Hepatocyte (in vitro differentiated cells): Measurements from ENCODE around the gene S100A5.

Experiments
- EZH2 ChIP-seq: fragments of 200-600 bp; sonication (generic); IDR thresholded peaks from 2 replicates; pipeline ENCODE4 v1.6.1; 2016; ENCODE audit warnings: antibody characterized with exemption, mild to moderate bottlenecking, borderline replicate concordance
- EZH2phosphoT487 ChIP-seq: fragments of 200-600 bp; sonication (generic); IDR thresholded peaks from one replicate; pipeline ENCODE4 v1.6.1; 2018; ENCODE audit warnings: antibody characterized with exemption, mild to moderate bottlenecking, low read depth, moderate library complexity; ENCODE audit not compliant: unreplicated experiment, severe bottlenecking
- TF ChIP-seq, protein P1 (sequence below): fragments of 200-600 bp; sonication (generic); IDR thresholded peaks from 2 replicates; pipeline ENCODE4 v1.5.1; 2016; ENCODE audit warnings: antibody characterized with exemption, mild to moderate bottlenecking; ENCODE audit not compliant: poor library complexity

DNA sequence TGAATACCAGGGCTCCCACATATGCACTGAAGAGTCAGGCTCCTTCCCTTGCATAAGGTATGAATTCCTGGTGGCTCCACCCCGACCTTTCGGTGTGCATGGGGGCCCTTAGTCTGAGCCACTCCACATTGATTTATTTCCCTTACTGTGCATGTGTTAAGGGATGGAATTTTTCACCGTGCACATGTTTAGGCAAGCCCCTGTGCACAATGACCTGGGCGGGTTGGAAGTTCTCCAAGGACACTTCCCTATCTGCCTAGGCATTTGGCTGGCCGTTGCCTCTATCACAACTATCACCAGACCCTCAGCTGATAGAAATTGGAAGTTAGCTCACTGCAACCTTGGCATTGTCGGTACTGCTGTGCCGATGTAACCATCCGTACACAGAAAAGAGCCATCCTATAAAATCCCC, 14.6 kb downstream of the S100A5 start:
- TF ChIP-seq, protein P1, sequence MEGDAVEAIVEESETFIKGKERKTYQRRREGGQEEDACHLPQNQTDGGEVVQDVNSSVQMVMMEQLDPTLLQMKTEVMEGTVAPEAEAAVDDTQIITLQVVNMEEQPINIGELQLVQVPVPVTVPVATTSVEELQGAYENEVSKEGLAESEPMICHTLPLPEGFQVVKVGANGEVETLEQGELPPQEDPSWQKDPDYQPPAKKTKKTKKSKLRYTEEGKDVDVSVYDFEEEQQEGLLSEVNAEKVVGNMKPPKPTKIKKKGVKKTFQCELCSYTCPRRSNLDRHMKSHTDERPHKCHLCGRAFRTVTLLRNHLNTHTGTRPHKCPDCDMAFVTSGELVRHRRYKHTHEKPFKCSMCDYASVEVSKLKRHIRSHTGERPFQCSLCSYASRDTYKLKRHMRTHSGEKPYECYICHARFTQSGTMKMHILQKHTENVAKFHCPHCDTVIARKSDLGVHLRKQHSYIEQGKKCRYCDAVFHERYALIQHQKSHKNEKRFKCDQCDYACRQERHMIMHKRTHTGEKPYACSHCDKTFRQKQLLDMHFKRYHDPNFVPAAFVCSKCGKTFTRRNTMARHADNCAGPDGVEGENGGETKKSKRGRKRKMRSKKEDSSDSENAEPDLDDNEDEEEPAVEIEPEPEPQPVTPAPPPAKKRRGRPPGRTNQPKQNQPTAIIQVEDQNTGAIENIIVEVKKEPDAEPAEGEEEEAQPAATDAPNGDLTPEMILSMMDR: no peak
- TF ChIP-seq EZH2 (no peak), EZH2phosphoT487 (no peak)
